ENCODE measurements around the gene MLH1.
"Not testable (repeated sequence)": the region's sequence is repeated elsewhere in the genome, so short reads cannot be mapped to it uniquely, and the experiment has no call there.

DNA sequence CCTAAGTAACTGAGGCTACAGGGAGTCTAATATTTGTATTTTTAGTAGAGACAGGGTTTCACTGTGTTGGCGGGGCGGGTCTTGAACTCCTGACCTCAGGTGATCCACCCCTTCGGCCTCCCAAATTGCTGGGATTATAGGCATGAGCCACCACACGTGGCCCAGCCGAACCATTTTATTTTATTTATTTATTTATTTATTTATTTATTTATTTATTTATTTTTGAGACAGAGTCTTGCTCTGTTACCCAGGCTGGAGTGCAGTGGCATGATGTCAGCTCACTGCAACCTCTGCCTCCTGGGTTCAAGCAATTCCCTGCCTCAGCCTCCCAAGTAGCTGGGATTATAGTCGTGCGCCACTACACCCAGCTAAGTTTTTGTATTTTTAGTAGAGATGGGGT is 30.3 kb upstream of the MLH1 start:
- TF ChIP-seq, protein P1, sequence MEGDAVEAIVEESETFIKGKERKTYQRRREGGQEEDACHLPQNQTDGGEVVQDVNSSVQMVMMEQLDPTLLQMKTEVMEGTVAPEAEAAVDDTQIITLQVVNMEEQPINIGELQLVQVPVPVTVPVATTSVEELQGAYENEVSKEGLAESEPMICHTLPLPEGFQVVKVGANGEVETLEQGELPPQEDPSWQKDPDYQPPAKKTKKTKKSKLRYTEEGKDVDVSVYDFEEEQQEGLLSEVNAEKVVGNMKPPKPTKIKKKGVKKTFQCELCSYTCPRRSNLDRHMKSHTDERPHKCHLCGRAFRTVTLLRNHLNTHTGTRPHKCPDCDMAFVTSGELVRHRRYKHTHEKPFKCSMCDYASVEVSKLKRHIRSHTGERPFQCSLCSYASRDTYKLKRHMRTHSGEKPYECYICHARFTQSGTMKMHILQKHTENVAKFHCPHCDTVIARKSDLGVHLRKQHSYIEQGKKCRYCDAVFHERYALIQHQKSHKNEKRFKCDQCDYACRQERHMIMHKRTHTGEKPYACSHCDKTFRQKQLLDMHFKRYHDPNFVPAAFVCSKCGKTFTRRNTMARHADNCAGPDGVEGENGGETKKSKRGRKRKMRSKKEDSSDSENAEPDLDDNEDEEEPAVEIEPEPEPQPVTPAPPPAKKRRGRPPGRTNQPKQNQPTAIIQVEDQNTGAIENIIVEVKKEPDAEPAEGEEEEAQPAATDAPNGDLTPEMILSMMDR (IDR thresholded peaks at IDR 0.05), result not testable (repeated sequence)
- not testable (repeated sequence) for TF ChIP-seq POLR2A, EP300 (IDR thresholded peaks at IDR 0.05)

Measured in tibial nerve (tissue), 4 donors.